Measurements from ENCODE around the gene ALCAM. TPM values are rescaled to one million over a fixed set of nuclear protein-coding genes. Genes with fewer than 3 reads are reported as not detected.

The ALCAM gene
- total RNA-seq, 1 experiment from 2014 or later: 16.4 TPM

DNA sequence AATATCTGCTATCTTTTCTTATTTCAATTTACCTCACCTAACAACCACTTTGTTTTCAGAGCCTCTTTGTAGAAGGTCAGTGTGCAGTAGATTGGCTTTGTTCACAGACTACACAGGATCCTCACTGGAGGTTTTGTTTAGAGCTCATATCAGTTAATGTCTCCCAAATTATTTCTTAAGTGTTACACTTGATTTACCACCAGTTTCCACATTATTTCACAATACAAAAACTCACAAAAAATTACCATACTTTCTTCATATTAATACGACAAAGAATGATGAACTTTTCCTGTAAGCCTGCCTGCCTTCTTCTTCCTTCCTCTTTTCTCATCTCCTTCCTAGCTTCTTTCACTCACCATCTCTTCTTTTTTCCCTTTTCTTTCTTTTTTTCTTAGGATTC lies 133.3 kb downstream of the ALCAM start:
- Histone ChIP-seq H4K20me1 (ENCODE audit: insufficient read depth, low read depth, low read length) (no peaks in the 10 kb centered on the region), H3K4me3 (ENCODE audit: low read length) (no peak overlapping the region), H3K9me3 (ENCODE audit: low read length) (no peaks in the 10 kb centered on the region), H3K9ac (ENCODE audit: low read length) (no peak overlapping the region), H3K27me3 (ENCODE audit: low read length) (no peaks in the 10 kb centered on the region), H3K9me2 (replicated peaks; ENCODE audit: insufficient read depth, low read length) (no peaks in the 10 kb centered on the region), H3K79me2 (ENCODE audit: low read length) (no peaks in the 10 kb centered on the region), H3K4me1 (ENCODE audit: low read length) (no peaks in the 10 kb centered on the region), H2AFZ (ENCODE audit: low read length) (no peak overlapping the region), H3K27ac (ENCODE audit: low read length) (no peak overlapping the region), H3K4me2 (ENCODE audit: low read depth, low read length, poor library complexity, severe bottlenecking) (no peak overlapping the region), H3K36me3 (ENCODE audit: insufficient read depth, low read length) (no peaks in the 10 kb centered on the region)
- DNase-seq: no peak

DNA sequence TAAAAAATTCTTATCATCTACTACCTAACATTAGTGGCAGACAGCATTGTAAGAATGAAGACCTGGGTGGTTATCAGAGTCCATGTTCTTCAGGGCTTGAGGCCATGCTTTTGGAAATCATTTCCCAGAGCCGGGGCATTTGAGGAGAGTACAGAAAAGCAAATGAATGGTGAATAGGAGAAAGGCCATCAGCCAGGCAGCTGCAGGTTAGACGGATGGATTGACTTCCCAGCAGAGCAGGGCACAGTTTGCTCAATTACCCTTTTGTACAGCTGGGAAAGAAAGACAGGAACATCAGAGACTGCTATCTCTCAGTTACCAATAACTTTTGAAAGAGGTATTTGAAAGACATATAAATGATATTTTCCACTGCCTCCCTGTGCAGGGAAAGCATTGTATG lies 135.6 kb downstream of the ALCAM start:
- H3K9ac ChIP-seq (ENCODE audit: low read length): no peak overlapping the region
- H3K36me3 ChIP-seq (ENCODE audit: insufficient read depth, low read length): no peaks in the 10 kb centered on the region
- no peaks in the 10 kb centered on the region for H3K79me2 ChIP-seq (ENCODE audit: low read length)
- H3K4me3 ChIP-seq (ENCODE audit: low read length): no peak overlapping the region
- no peaks in the 10 kb centered on the region for H3K27me3 ChIP-seq (ENCODE audit: low read length)
- no peak overlapping the region for H3K27ac ChIP-seq (ENCODE audit: low read length)
- H2AFZ ChIP-seq (ENCODE audit: low read length): no peak overlapping the region
- H3K9me3 ChIP-seq (ENCODE audit: low read length): no peaks in the 10 kb centered on the region
- no peaks in the 10 kb centered on the region for H3K9me2 ChIP-seq (replicated peaks; ENCODE audit: insufficient read depth, low read length)
- H3K4me2 ChIP-seq (ENCODE audit: low read depth, low read length, poor library complexity, severe bottlenecking): no peak overlapping the region
- no peaks in the 10 kb centered on the region for H4K20me1 ChIP-seq (ENCODE audit: insufficient read depth, low read depth, low read length)
- no peak for DNase-seq
- no peaks in the 10 kb centered on the region for H3K4me1 ChIP-seq (ENCODE audit: low read length)

DNA sequence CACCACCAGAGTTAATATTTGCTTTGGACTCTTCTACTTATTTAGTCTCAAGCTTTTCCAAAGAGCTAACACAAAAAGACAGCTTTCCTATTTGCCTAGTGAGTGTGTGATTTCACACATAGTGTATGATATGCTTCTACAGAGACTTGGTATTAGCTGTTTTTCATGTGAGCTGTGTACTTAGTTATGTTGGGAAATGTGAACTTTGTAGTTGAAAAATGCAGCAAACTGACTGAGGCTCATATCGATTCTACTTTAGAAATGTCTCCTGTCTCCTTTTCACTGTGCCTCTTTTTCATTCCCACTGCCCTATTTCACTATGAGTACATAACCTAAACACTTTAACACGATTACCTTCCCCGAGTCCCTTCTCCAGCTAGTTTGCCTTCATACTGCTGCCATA lies 136.5 kb downstream of the ALCAM start:
- Histone ChIP-seq H2AFZ (ENCODE audit: low read length) (no peak overlapping the region), H4K20me1 (ENCODE audit: insufficient read depth, low read depth, low read length) (no peaks in the 10 kb centered on the region), H3K9me3 (ENCODE audit: low read length) (no peaks in the 10 kb centered on the region), H3K9me2 (replicated peaks; ENCODE audit: insufficient read depth, low read length) (no peaks in the 10 kb centered on the region), H3K79me2 (ENCODE audit: low read length) (no peaks in the 10 kb centered on the region), H3K4me3 (ENCODE audit: low read length) (no peak overlapping the region), H3K4me2 (ENCODE audit: low read depth, low read length, poor library complexity, severe bottlenecking) (no peak overlapping the region), H3K4me1 (ENCODE audit: low read length) (no peaks in the 10 kb centered on the region), H3K36me3 (ENCODE audit: insufficient read depth, low read length) (no peaks in the 10 kb centered on the region), H3K9ac (ENCODE audit: low read length) (no peak overlapping the region), H3K27ac (ENCODE audit: low read length) (no peak overlapping the region), H3K27me3 (ENCODE audit: low read length) (no peaks in the 10 kb centered on the region)
- DNase-seq: no peak

DNA sequence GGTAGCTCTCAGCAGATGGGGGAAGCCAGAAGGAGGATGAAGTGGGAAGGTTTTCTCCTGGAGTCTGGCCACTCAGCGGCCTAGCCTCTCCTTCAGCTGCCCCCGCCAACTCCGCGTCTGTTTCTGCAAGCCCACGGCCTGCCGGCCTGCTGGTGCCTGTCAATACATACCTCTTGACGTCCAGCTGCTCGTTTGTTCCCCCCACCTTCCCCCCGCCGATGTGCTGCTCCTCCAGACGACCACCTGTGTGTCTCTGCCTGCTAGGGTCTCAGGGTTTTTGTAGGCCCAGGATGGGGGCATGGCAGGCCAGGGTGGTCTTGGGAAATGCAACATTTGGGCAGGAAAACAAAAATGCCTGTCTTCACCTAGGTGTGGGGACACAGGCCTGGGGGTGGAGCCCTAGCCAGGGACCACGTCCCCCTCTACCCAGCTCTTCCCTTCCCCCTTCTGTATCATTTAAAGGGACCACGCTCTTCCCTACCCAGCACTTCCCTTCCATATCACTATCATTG lies 137.8 kb downstream of the ALCAM start:
- no peaks in the 10 kb centered on the region for H3K9me3 ChIP-seq (ENCODE audit: low read length)
- no peaks in the 10 kb centered on the region for H4K20me1 ChIP-seq (ENCODE audit: insufficient read depth, low read depth, low read length)
- no peaks in the 10 kb centered on the region for H3K9me2 ChIP-seq (replicated peaks; ENCODE audit: insufficient read depth, low read length)
- H3K27ac ChIP-seq (ENCODE audit: low read length): no peak overlapping the region
- H3K27me3 ChIP-seq (ENCODE audit: low read length): no peaks in the 10 kb centered on the region
- DNase-seq: no peak
- no peak overlapping the region for H3K9ac ChIP-seq (ENCODE audit: low read length)
- H3K36me3 ChIP-seq (ENCODE audit: insufficient read depth, low read length): no peaks in the 10 kb centered on the region
- no peak overlapping the region for H3K4me2 ChIP-seq (ENCODE audit: low read depth, low read length, poor library complexity, severe bottlenecking)
- no peaks in the 10 kb centered on the region for H3K79me2 ChIP-seq (ENCODE audit: low read length)
- no peak overlapping the region for H3K4me3 ChIP-seq (ENCODE audit: low read length)
- no peaks in the 10 kb centered on the region for H3K4me1 ChIP-seq (ENCODE audit: low read length)
- no peak overlapping the region for H2AFZ ChIP-seq (ENCODE audit: low read length)

DNA sequence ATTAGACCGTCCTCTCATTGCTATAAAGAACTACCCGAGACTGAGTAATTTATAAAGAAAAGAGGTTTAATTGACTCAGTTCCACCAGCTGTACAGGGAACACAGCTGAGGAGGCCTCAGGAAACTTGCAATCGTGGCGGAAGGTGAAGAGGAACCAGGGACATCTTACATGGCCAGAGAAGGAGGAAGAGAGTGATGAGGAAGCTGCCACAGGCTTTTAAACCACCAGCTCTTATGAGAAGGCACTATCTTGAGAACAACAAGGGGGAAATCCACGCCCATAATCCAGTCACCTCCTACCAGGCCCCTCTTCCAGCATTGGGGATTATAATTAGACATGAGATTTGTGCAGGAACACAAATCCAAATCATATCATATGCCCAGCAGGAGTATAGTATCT lies 138.5 kb downstream of the ALCAM start:
- H4K20me1 ChIP-seq (ENCODE audit: insufficient read depth, low read depth, low read length): no peaks in the 10 kb centered on the region
- H3K4me3 ChIP-seq (ENCODE audit: low read length): no peak overlapping the region
- no peaks in the 10 kb centered on the region for H3K79me2 ChIP-seq (ENCODE audit: low read length)
- no peaks in the 10 kb centered on the region for H3K9me2 ChIP-seq (replicated peaks; ENCODE audit: insufficient read depth, low read length)
- H3K9ac ChIP-seq (ENCODE audit: low read length): no peak overlapping the region
- H2AFZ ChIP-seq (ENCODE audit: low read length): no peak overlapping the region
- DNase-seq: no peak
- H3K36me3 ChIP-seq (ENCODE audit: insufficient read depth, low read length): no peaks in the 10 kb centered on the region
- no peak overlapping the region for H3K27ac ChIP-seq (ENCODE audit: low read length)
- H3K9me3 ChIP-seq (ENCODE audit: low read length): no peaks in the 10 kb centered on the region
- H3K27me3 ChIP-seq (ENCODE audit: low read length): no peaks in the 10 kb centered on the region
- H3K4me2 ChIP-seq (ENCODE audit: low read depth, low read length, poor library complexity, severe bottlenecking): no peak overlapping the region
- H3K4me1 ChIP-seq (ENCODE audit: low read length): no peaks in the 10 kb centered on the region

DNA sequence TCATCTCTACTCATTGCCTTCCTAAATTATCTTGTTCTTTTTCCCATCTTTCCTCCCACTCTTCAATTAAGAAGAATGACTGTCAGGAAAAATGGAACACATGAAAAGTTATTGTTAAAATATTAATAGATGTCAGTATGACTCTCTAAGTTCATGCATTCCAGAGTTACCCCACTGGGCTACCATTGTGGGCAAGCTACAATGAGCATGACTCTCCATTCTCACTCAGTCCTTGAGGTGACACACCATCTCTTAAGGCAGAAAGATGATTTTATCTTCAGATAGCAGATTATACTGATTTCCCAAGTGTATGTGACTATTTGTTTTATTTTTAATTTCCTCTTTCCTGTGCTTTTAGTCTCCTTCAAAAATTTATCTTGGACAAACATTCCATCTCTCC lies 144.3 kb downstream of the ALCAM start:
- H3K4me1 ChIP-seq (ENCODE audit: low read length): no peaks in the 10 kb centered on the region
- no peaks in the 10 kb centered on the region for H3K9me3 ChIP-seq (ENCODE audit: low read length)
- no peak overlapping the region for H3K4me2 ChIP-seq (ENCODE audit: low read depth, low read length, poor library complexity, severe bottlenecking)
- no peak overlapping the region for H3K4me3 ChIP-seq (ENCODE audit: low read length)
- H3K27me3 ChIP-seq (ENCODE audit: low read length): no peaks in the 10 kb centered on the region
- no peaks in the 10 kb centered on the region for H4K20me1 ChIP-seq (ENCODE audit: insufficient read depth, low read depth, low read length)
- no peak for DNase-seq
- no peak overlapping the region for H3K9ac ChIP-seq (ENCODE audit: low read length)
- no peak overlapping the region for H2AFZ ChIP-seq (ENCODE audit: low read length)
- H3K27ac ChIP-seq (ENCODE audit: low read length): no peak overlapping the region
- H3K36me3 ChIP-seq (ENCODE audit: insufficient read depth, low read length): no peaks in the 10 kb centered on the region
- H3K9me2 ChIP-seq (replicated peaks; ENCODE audit: insufficient read depth, low read length): no peaks in the 10 kb centered on the region
- H3K79me2 ChIP-seq (ENCODE audit: low read length): no peaks in the 10 kb centered on the region

DNA sequence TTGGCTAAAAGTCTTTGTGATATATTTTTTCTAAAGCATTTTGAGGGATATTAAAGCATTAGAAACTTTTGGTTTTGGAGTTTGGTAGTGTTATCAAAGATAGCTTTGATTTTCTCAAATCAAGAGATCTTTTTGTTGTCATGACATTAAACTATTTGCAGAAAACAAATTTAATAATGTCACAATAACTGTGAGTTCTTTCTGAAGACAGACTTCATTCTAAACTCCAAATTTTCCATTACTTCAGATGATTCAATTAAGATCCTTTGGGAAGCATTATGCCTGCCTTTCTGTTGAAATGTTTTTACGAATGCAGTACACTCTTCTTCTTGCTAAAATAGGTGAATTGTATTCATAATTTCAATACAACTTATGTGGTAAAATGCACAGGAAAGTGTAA lies 145.4 kb downstream of the ALCAM start:
- H3K9ac ChIP-seq (ENCODE audit: low read length): no peak overlapping the region
- no peak overlapping the region for H3K4me2 ChIP-seq (ENCODE audit: low read depth, low read length, poor library complexity, severe bottlenecking)
- H3K4me1 ChIP-seq (ENCODE audit: low read length): no peaks in the 10 kb centered on the region
- no peak overlapping the region for H3K27ac ChIP-seq (ENCODE audit: low read length)
- no peaks in the 10 kb centered on the region for H3K9me3 ChIP-seq (ENCODE audit: low read length)
- no peaks in the 10 kb centered on the region for H3K9me2 ChIP-seq (replicated peaks; ENCODE audit: insufficient read depth, low read length)
- no peaks in the 10 kb centered on the region for H3K36me3 ChIP-seq (ENCODE audit: insufficient read depth, low read length)
- no peak overlapping the region for H2AFZ ChIP-seq (ENCODE audit: low read length)
- no peaks in the 10 kb centered on the region for H3K27me3 ChIP-seq (ENCODE audit: low read length)
- DNase-seq: no peak
- H3K4me3 ChIP-seq (ENCODE audit: low read length): no peak overlapping the region
- no peaks in the 10 kb centered on the region for H4K20me1 ChIP-seq (ENCODE audit: insufficient read depth, low read depth, low read length)
- no peaks in the 10 kb centered on the region for H3K79me2 ChIP-seq (ENCODE audit: low read length)

DNA sequence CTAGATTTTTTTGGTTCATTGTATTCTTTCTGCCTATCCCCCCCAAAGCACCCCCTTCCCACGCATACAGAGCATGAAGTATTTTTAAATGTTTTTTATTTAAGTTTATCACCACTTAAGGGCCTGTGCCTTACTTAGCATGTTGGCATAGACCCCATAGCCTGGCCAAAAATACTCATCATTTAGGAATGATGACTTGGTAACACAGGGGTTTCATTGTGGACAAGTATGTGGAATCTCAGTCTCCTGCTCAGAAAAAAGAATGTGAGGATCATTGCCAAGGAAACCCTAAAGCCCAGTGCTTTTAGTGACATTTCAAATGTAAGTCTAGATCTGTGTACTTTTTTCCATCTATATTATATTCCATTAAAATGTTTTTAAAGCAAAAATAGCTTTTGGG lies 146.3 kb downstream of the ALCAM start:
- no peak overlapping the region for H3K27ac ChIP-seq (ENCODE audit: low read length)
- H3K4me1 ChIP-seq (ENCODE audit: low read length): no peaks in the 10 kb centered on the region
- no peak overlapping the region for H3K9ac ChIP-seq (ENCODE audit: low read length)
- H2AFZ ChIP-seq (ENCODE audit: low read length): no peak overlapping the region
- DNase-seq: no peak
- no peaks in the 10 kb centered on the region for H3K9me2 ChIP-seq (replicated peaks; ENCODE audit: insufficient read depth, low read length)
- H3K4me3 ChIP-seq (ENCODE audit: low read length): no peak overlapping the region
- no peak overlapping the region for H3K4me2 ChIP-seq (ENCODE audit: low read depth, low read length, poor library complexity, severe bottlenecking)
- H3K79me2 ChIP-seq (ENCODE audit: low read length): no peaks in the 10 kb centered on the region
- H3K36me3 ChIP-seq (ENCODE audit: insufficient read depth, low read length): no peaks in the 10 kb centered on the region
- H3K9me3 ChIP-seq (ENCODE audit: low read length): no peaks in the 10 kb centered on the region
- no peaks in the 10 kb centered on the region for H4K20me1 ChIP-seq (ENCODE audit: insufficient read depth, low read depth, low read length)
- no peaks in the 10 kb centered on the region for H3K27me3 ChIP-seq (ENCODE audit: low read length)

DNA sequence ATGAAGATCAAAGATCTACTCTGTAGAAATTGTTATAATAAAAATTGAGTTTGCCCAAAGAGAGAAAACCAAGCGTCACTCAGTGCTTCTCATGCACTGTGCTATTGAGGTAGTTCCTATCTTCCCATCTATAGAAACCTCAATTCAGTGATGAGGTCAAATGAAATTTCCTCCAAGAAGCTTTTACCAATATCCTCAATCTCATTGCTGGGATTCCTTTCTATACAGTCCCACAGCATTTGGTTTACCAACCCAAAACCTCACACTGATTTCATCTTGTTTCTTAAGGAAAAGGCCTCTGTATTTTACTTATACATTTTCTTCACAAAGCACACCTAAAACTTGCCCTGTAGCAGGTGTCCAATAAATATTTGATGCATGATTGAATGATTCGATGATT lies 147.2 kb downstream of the ALCAM start:
- Histone ChIP-seq H4K20me1 (ENCODE audit: insufficient read depth, low read depth, low read length) (no peaks in the 10 kb centered on the region), H3K36me3 (ENCODE audit: insufficient read depth, low read length) (no peaks in the 10 kb centered on the region), H3K27ac (ENCODE audit: low read length) (no peak overlapping the region), H3K4me3 (ENCODE audit: low read length) (no peak overlapping the region), H3K9me2 (replicated peaks; ENCODE audit: insufficient read depth, low read length) (no peaks in the 10 kb centered on the region), H3K4me1 (ENCODE audit: low read length) (no peaks in the 10 kb centered on the region), H3K9me3 (ENCODE audit: low read length) (no peaks in the 10 kb centered on the region), H3K4me2 (ENCODE audit: low read depth, low read length, poor library complexity, severe bottlenecking) (no peak overlapping the region), H2AFZ (ENCODE audit: low read length) (no peak overlapping the region), H3K9ac (ENCODE audit: low read length) (no peak overlapping the region), H3K79me2 (ENCODE audit: low read length) (no peaks in the 10 kb centered on the region), H3K27me3 (ENCODE audit: low read length) (no peaks in the 10 kb centered on the region)
- DNase-seq: no peak

All from Karpas-422 (cell line).